DND-41 (cell line): ENCODE results near the gene POLE4.

ENCODE experiments used
- ATAC-seq: fragments of 200-7000 bp; cut with Tn5 transposase; 3 replicates; pipeline ENCODE4 v1.9.1; 2021; ENCODE audit warnings: low read depth; ENCODE audit not compliant: insufficient read depth
- DNase-seq: peaks from one replicate; pipeline ENCODE4 v3.0.0-alpha.2; 2020
- H2AFZ ChIP-seq: 2 replicates; pipeline ENCODE4 v1.6.0; 2012; ENCODE audit warnings: low read depth, low read length
- H3K27ac ChIP-seq: 2 replicates; pipeline ENCODE4 v1.5.1; 2012; ENCODE audit warnings: low read length, inconsistent platforms
- H3K27me3 ChIP-seq: fragments of 200-600 bp; sonication (generic); 2 replicates; pipeline ENCODE4 v1.6.0; 2012; ENCODE audit warnings: low read length, mild to moderate bottlenecking, inconsistent platforms; ENCODE audit not compliant: insufficient read depth, poor library complexity
- H3K36me3 ChIP-seq: 2 replicates; pipeline ENCODE4 v1.5.1; 2012; ENCODE audit warnings: low read length, inconsistent platforms; ENCODE audit not compliant: insufficient read depth
- H3K4me1 ChIP-seq: 2 replicates; pipeline ENCODE4 v1.5.1; 2012; ENCODE audit warnings: mild to moderate bottlenecking, low read length; ENCODE audit not compliant: insufficient read depth
- H3K4me2 ChIP-seq: 2 replicates; pipeline ENCODE4 v1.6.0; 2012; ENCODE audit warnings: mild to moderate bottlenecking, moderate library complexity, low read length, inconsistent platforms; ENCODE audit not compliant: insufficient read depth
- H3K4me3 ChIP-seq, 2 experiments: fragments of 200-600 bp in 1 of 2; shearing (Covaris generic) in 1 of 2; 2 replicates each; pipeline ENCODE4 v1.5.1; 2012 to 2016; ENCODE audit warnings: inconsistent platforms in 2 of 2, low read length in 2 of 2, mild to moderate bottlenecking in 2 of 2, low read depth in 1 of 2, moderate library complexity in 1 of 2
- H3K79me2 ChIP-seq: 2 replicates; pipeline ENCODE4 v1.6.0; 2012; ENCODE audit warnings: low read length, inconsistent platforms; ENCODE audit not compliant: insufficient read depth
- H3K9ac ChIP-seq: 2 replicates; pipeline ENCODE4 v1.6.0; 2012; ENCODE audit warnings: low read depth, mild to moderate bottlenecking, inconsistent platforms, low read length, moderate library complexity
- H3K9me3 ChIP-seq: 2 replicates; pipeline ENCODE4 v1.5.1; 2012; ENCODE audit warnings: low read length, moderate library complexity, mild to moderate bottlenecking, inconsistent platforms; ENCODE audit not compliant: insufficient read depth, severe bottlenecking
- H4K20me1 ChIP-seq: 2 replicates; pipeline ENCODE4 v1.6.0; 2012; ENCODE audit warnings: low read length; ENCODE audit not compliant: insufficient read depth
- CTCF ChIP-seq: IDR thresholded peaks from 2 replicates; pipeline ENCODE4 v1.5.1; 2012; ENCODE audit warnings: borderline replicate concordance, low read length, moderate library complexity, mild to moderate bottlenecking; ENCODE audit not compliant: poor library complexity, severe bottlenecking; ENCODE audit errors: extremely low read depth
- EZH2 ChIP-seq: IDR thresholded peaks from 3 replicates; pipeline ENCODE4 v1.6.1; 2012; ENCODE audit warnings: borderline replicate concordance, low read depth, mild to moderate bottlenecking, moderate library complexity, low read length, inconsistent platforms; ENCODE audit not compliant: severe bottlenecking

Gene POLE4

GRCh38 chr2:74911061-74911460 lies 47.4 kb upstream of the POLE4 start:
- Histone ChIP-seq H3K4me2 (no peak overlapping the region), H3K36me3 (no peaks in the 10 kb centered on the region), H3K27me3 (no peaks in the 10 kb centered on the region), H3K79me2 (no peaks in the 10 kb centered on the region), H3K9me3 (no peaks in the 10 kb centered on the region), H3K27ac (no peak overlapping the region), H4K20me1 (no peaks in the 10 kb centered on the region), H3K9ac (no peak overlapping the region), H3K4me3 (no peak overlapping the region), H3K4me1 (peaks cover 4% of the 10 kb centered on the region; the same call in 1 of the 2 replicates), H2AFZ (no peak overlapping the region)
- ATAC-seq (no peak), DNase-seq (no peak)
- no peak for TF ChIP-seq CTCF

- Histone ChIP-seq H3K36me3 (no peaks in the 10 kb centered on the region), H3K4me1 (peaks cover 4% of the 10 kb centered on the region; the same call in 1 of the 2 replicates), H3K4me2 (no peak overlapping the region), H4K20me1 (no peaks in the 10 kb centered on the region), H3K79me2 (no peaks in the 10 kb centered on the region), H3K9me3 (no peaks in the 10 kb centered on the region), H3K9ac (no peak overlapping the region), H3K27me3 (no peaks in the 10 kb centered on the region), H3K27ac (no peak overlapping the region), H2AFZ (no peak overlapping the region), H3K4me3 (no peak overlapping the region)
- TF ChIP-seq CTCF = no peak
- no peak for TF ChIP-seq EZH2
- DNase-seq (peak; percentile 61), ATAC-seq (peak; percentile 92)
These were observed 42.7 kb upstream of the POLE4 start for GRCh38 chr2:74915743-74916142.

- no peaks in the 10 kb centered on the region for H3K79me2 ChIP-seq
- ATAC-seq = no peak
- H3K27ac ChIP-seq = no peak overlapping the region
- no peaks in the 10 kb centered on the region for H3K36me3 ChIP-seq
- H3K4me1 ChIP-seq = peaks cover 4% of the 10 kb centered on the region; the same call in 1 of the 2 replicates
- H3K27me3 ChIP-seq = no peaks in the 10 kb centered on the region
- H3K4me2 ChIP-seq = no peak overlapping the region
- no peaks in the 10 kb centered on the region for H3K9me3 ChIP-seq
- H3K4me3 ChIP-seq = no peak overlapping the region
- no peak for TF ChIP-seq CTCF
- TF ChIP-seq EZH2 = no peak
- no peak for DNase-seq
- no peaks in the 10 kb centered on the region for H4K20me1 ChIP-seq
- no peak overlapping the region for H2AFZ ChIP-seq
- H3K9ac ChIP-seq = no peak overlapping the region
These were observed 42.0 kb upstream of the POLE4 start for GRCh38 chr2:74916394-74916793.
